ENCODE results near the gene ERG28. TPM values are rescaled to one million over a fixed set of nuclear protein-coding genes. Genes with fewer than 3 reads are reported as not detected.
A peak's percentile ranks its signal among the peaks of the same experiment; 100 is the strongest.

The ERG28 gene
- total and polyA plus RNA-seq, 8 donors, result 4.2 to 13.2 (median 7.3) TPM

DNA sequence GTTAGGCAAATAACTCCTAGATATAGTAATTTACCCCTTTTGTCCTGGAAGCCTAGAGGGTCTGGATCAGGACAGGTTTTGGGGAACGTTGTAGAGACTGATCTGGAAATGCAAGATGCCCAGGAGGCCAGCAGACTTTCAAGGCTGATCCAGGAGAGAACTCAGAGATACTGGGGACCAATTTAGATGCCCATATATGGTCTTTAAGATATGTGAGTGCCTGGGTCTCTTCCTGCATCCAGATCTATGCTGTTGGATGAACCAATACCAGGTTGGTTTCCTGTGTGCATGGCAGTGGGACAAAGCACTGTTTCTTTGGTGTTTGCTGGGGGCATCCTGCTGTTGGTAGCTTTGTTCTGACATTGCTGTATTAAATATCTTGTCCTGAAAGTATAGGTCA, 5.4 kb downstream of the ERG28 start:
- no peaks in the 10 kb centered on the region for H3K27me3 ChIP-seq
- no peak for FAIRE-seq
- peaks cover 0 to 7% (median 0%) of the 10 kb centered on the region in 3 donors for H3K4me1 ChIP-seq
- H3K36me3 ChIP-seq, result peaks cover 0 to 10% (median 4%) of the 10 kb centered on the region in 3 donors
- no peak overlapping the region for H3K4me3 ChIP-seq
- no peak for DNase-seq
- 0% methylated on average over 1 of the region's 1 CpG for WGBS, 2 donors
- no peaks in the 10 kb centered on the region for H3K9me3 ChIP-seq
- H3K27ac ChIP-seq, result no peak overlapping the region
- ATAC-seq, result no peak
- TF ChIP-seq, protein P1, sequence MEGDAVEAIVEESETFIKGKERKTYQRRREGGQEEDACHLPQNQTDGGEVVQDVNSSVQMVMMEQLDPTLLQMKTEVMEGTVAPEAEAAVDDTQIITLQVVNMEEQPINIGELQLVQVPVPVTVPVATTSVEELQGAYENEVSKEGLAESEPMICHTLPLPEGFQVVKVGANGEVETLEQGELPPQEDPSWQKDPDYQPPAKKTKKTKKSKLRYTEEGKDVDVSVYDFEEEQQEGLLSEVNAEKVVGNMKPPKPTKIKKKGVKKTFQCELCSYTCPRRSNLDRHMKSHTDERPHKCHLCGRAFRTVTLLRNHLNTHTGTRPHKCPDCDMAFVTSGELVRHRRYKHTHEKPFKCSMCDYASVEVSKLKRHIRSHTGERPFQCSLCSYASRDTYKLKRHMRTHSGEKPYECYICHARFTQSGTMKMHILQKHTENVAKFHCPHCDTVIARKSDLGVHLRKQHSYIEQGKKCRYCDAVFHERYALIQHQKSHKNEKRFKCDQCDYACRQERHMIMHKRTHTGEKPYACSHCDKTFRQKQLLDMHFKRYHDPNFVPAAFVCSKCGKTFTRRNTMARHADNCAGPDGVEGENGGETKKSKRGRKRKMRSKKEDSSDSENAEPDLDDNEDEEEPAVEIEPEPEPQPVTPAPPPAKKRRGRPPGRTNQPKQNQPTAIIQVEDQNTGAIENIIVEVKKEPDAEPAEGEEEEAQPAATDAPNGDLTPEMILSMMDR (IDR thresholded peaks at IDR 0.05), result no peak
- intact Hi-C loops (cut with DNase I), result loop anchor here in 2 of 3 donors (5.0 to 10.0 kb wide), 2 partner anchors 78 to 80 kb away; partner anchors contain the start of gene FLVCR2 (in 2 of the 2)

DNA sequence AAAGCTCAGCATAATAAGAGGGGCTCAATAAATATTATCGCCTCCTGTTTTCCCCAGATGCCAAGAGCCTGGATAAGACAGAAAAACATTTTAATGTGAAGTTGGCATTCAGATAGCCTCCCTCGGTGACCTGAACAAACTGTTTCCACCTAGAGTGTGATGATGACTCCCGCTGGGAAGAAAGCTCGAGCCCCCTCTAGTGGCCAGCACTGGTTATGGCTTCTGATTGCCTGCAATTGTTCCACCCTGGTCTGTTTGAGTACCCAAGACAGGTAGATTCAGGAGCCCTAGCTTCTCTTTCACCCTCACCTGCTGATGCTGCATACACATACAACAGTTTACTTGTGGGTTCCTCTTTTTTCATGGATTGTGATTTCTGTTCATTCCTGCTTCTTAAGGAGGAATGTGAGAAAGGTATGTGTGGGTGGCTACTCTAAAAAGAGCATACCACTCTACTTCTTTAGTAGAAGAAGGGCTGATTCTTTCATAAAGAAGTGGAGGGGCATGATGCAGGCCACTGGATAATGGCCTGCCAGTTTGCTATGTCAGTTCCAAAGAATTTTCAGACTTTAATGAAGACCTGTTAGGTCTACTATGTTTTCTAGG, 6.4 kb downstream of the ERG28 start:
- 1 to 2% methylated on average over 4 of the region's 4 CpGs for WGBS, 2 donors
- Histone ChIP-seq H3K9me3 (no peaks in the 10 kb centered on the region), H3K4me1 (no peaks in the 10 kb centered on the region), H3K4me3 (no peak overlapping the region), H3K27ac (no peak overlapping the region), H3K27me3 (no peaks in the 10 kb centered on the region), H3K36me3 (peaks cover 0 to 14% (median 4%) of the 10 kb centered on the region in 3 donors)
- ATAC-seq (peak; percentile 92 to 99 (median 96)), DNase-seq (peak; percentile 61 to 92 (median 85)), FAIRE-seq (peak; percentile 17)
- TF ChIP-seq, protein P1 (IDR thresholded peaks at IDR 0.05), result peak; percentile 91 to 95 (median 94)
- intact Hi-C loops (cut with DNase I), result loop anchor here in 2 of 3 donors (5.0 to 10.0 kb wide), 2 partner anchors 77 to 79 kb away; partner anchors contain the start of gene FLVCR2 (in 2 of the 2)

DNA sequence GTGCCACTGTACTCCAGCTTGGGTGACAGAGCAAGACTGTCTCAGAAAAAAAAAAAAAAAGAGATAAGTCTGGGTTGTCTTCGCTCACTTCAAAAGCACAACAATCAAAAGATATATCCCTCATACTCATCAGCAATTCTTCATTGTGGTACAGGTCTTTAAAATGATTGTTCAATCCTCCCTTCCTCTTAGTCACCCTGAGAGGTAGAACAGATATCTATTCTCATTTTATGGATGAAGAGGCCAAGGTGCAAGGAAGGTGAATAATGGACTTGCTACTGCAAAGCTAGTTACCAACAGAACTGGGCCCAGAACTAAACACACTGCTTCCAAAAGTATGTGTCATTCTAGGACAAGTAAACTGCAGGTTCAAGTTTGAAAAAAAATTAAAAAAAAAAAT, 7.1 kb downstream of the ERG28 start:
- Histone ChIP-seq H3K4me3 (no peak overlapping the region), H3K36me3 (peaks cover 0 to 14% (median 4%) of the 10 kb centered on the region in 3 donors), H3K27ac (no peak overlapping the region), H3K9me3 (no peaks in the 10 kb centered on the region), H3K27me3 (no peaks in the 10 kb centered on the region), H3K4me1 (peaks cover 1 to 2% (median 2%) of the 10 kb centered on the region in 3 donors)
- FAIRE-seq, result no peak
- TF ChIP-seq, protein P1 (IDR thresholded peaks at IDR 0.05), result no peak
- no peak for DNase-seq
- 100% methylated on average over 1 of the region's 1 CpG for whole genome bisulfite sequencing, 2 donors
- no peak for ATAC-seq
- intact Hi-C loops (cut with DNase I), result loop anchor here in 2 of 3 donors (5.0 to 10.0 kb wide), 2 partner anchors 76 to 79 kb away; partner anchors contain the start of gene FLVCR2 (in 2 of the 2)

DNA sequence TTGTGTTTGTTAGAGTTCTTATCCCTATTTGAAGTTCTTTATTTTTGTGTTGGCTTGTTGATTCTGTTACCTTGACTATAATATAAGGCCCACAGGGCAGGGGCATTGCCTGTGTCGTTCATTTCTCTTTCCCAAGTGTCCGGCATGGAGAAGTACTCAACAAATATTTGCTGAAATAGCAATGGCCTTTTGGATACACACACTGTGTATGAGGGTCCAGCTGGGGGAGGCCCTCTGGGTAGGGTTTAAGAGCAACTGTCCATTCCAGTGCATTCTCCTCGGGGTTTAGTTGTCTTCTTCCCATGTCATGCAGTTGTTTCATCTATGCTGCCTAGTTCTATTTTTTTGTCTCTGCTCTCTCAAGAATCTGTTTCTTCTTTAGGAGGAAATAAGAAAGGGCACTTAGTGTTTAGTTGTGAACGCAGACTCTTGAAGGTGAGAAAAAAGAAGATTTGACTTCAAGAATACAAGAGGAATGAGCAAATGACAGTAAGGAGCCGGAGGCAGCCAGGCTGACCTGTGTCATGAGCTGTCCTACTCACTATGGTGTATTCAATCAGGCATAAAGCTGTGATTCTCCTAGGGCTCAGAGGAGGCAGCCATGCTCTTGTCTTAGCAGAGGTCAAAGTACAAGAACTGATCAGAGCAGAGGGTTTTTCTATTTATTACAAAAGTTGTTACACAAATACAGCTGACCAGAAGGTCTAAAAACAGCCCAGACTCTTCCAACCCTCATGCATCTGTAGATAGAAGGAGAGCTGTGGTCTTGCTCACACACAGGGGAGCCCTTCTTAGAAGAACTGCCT, 10.2 kb downstream of the ERG28 start:
- TF ChIP-seq, protein P1 (IDR thresholded peaks at IDR 0.05), result no peak
- ATAC-seq (no peak), FAIRE-seq (no peak), DNase-seq (no peak)
- Histone ChIP-seq H3K27ac (no peak overlapping the region), H3K9me3 (no peaks in the 10 kb centered on the region), H3K27me3 (no peaks in the 10 kb centered on the region), H3K36me3 (peaks cover 0 to 14% (median 0%) of the 10 kb centered on the region in 3 donors), H3K4me3 (no peak overlapping the region), H3K4me1 (peaks cover 4 to 10% (median 10%) of the 10 kb centered on the region in 3 donors)
- intact Hi-C loops (cut with DNase I), result loop anchor here in 2 of 3 donors (5.0 to 10.0 kb wide), 2 partner anchors 73 to 76 kb away; partner anchors contain the start of gene FLVCR2 (in 2 of the 2)
- 92% methylated on average over 5 of the region's 5 CpGs for WGBS, 2 donors
